Hepatocyte (in vitro differentiated cells): ENCODE data around the gene VAV2.

Experiments
- EZH2 ChIP-seq: fragments of 200-600 bp; sonication (generic); IDR thresholded peaks from 2 replicates; pipeline ENCODE4 v1.6.1; 2016; ENCODE audit warnings: antibody characterized with exemption, mild to moderate bottlenecking, borderline replicate concordance
- EZH2phosphoT487 ChIP-seq: fragments of 200-600 bp; sonication (generic); IDR thresholded peaks from one replicate; pipeline ENCODE4 v1.6.1; 2018; ENCODE audit warnings: antibody characterized with exemption, mild to moderate bottlenecking, low read depth, moderate library complexity; ENCODE audit not compliant: unreplicated experiment, severe bottlenecking
- TF ChIP-seq, protein P1 (sequence below): fragments of 200-600 bp; sonication (generic); IDR thresholded peaks from 2 replicates; pipeline ENCODE4 v1.5.1; 2016; ENCODE audit warnings: antibody characterized with exemption, mild to moderate bottlenecking; ENCODE audit not compliant: poor library complexity

DNA sequence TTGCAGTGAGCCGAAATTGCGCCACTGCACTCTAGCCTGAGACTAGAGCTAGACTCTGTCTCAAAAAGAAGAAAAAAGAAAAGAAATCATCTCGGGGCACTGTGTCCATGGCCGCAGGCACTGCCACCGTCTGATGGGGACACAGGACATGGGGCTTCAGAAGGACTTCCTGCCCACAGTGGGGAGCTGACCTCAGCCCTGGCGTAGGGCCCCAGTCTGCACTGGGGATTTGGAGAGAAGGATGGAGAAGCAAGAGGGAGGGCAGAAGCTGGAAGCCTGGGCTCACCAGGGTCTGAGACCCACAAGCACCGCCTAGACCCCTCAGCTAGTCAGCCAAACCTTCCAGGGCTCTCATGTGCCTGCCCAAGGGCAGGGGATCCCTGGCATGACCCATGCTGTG, 249.9 kb downstream of the VAV2 start:
- TF ChIP-seq EZH2 (no peak), EZH2phosphoT487 (no peak)
- TF ChIP-seq, protein P1, sequence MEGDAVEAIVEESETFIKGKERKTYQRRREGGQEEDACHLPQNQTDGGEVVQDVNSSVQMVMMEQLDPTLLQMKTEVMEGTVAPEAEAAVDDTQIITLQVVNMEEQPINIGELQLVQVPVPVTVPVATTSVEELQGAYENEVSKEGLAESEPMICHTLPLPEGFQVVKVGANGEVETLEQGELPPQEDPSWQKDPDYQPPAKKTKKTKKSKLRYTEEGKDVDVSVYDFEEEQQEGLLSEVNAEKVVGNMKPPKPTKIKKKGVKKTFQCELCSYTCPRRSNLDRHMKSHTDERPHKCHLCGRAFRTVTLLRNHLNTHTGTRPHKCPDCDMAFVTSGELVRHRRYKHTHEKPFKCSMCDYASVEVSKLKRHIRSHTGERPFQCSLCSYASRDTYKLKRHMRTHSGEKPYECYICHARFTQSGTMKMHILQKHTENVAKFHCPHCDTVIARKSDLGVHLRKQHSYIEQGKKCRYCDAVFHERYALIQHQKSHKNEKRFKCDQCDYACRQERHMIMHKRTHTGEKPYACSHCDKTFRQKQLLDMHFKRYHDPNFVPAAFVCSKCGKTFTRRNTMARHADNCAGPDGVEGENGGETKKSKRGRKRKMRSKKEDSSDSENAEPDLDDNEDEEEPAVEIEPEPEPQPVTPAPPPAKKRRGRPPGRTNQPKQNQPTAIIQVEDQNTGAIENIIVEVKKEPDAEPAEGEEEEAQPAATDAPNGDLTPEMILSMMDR: no peak
